ENCODE data around the gene LPP.

Gene LPP

DNA sequence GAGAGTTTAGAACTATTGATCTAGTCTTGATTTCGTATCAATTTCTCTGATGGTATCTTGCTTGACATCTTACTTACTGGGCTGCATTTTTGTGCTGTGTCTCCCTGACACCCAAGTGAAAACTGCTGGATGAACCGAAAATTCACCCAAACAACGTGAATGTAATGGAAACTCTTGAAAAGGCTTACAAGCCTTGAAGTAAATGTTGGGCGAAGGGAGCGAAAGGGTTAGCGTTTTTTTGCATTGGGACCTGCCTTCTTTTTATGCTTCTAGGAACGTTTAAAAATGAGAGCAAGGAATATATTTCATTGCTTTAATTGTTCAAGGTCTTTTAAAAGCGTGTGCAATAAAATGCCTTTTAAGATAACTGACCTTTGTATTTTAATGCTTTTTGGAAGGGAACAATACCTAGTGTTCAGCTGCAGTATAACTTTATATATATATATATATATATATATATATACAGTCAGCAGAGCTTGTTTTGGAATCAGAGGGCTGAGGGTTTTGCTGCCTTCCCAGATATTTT, 94.1 kb downstream of the LPP start:
- DNase-seq (ENCODE audit: low read depth, low spot score) = no peak

DNA sequence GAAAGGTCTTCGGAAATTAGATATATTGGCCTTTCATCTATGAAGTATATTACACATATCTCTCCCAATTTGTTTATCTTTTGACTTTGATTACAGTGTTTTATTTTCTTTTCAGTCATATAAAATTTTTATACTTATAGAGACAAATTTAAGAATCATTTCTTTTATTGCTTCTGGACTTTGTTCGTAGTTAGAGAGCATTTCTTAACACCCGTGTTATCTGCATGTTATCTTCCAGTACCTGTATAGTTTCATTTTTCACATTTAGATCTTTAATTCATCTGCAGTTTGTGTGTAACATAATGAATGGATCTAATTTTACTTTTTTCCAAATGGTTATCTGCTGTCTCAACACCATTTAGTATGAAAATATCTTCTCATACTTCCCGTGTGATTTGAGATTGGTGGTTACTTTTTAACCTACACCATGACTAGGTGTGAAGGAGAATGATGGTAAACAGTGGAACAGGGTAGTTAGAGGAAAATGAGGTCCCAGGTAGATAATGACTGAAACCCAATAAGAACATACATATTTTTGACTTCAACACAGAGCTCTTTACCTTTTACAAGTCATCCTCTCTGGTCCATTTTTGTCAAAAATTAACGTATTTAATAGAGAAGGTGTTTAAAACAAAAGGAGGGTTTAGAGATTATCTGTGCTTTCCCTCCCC, 99.3 kb downstream of the LPP start:
- no peak for DNase-seq (ENCODE audit: low read depth, low spot score)

DNA sequence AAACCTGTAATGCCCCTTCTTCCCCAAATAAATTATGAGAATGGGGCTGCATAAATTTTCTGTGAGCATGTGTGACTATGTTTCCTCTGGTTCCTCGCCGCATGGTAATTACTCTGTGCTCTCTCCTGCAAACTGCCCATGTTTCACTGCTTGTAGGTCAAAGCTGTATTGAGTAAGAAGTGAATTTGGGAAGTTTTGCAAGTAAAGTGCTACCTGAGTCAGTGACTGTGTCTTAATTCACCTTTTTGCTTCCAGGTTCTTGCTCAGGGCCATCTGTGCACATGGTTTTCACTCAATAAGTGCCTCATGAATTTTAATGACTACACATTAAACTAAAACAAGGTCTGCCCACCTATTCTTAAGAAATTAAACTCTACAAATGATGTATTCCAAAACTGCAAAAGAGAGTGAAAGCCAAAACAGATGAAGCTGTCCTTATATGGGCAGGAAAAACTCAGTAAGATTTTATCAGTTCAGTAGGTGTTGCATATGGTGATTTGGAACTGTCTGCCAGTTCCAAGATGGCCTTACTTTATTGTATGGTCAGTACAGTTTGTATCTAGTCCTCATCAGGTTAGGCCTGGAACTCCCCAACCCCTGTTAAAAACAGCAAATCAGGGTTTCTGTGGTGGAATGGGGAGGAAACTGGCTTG, 100.0 kb downstream of the LPP start:
- no peak for DNase-seq (ENCODE audit: low read depth, low spot score)

DNA sequence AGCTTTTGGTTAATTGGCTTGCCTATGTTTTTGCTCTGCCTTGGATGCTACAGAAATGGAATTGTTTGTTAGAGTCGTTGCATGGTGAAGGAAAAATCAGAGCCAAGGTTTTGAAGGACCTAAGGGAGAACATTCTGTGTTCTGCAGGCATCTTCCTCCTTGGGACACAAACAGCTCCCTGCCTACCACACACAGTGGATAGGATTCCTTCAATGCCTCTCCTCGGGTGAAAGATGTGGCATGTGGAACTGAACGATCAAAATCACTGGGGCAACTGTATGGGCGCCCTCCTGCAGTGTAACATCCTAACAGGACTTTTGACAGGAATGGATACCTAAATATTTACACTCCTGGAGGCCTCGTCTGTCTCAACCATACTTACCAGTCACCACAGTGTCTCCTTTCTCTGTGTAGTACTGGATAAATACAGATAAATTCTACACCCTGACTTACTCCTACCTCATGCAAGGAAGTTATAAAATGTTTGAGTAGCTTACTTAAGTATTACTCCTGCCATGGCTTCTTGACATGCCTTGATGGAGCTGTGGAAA, 100.6 kb downstream of the LPP start:
- DNase-seq (ENCODE audit: low read depth, low spot score) = no peak

DNA sequence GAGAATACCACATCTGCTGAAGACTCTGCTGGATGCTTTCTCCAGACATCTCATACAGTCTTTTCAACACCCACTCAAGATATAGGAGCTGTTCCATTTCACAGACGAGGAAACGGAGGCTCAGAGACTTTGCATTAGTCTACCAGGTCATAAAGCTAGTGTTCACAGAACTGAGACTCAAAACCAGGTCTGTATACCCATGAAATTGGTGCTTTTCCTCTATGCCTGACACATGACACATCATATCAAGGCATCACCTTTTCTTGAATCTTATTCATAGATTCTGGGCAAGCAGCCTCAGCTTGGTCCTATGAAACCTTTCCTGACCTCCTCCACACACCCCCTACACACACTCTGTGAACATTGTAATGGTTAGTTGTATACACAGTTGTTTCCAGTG, 101.2 kb downstream of the LPP start:
- DNase-seq (ENCODE audit: low read depth, low spot score) = no peak

DNA sequence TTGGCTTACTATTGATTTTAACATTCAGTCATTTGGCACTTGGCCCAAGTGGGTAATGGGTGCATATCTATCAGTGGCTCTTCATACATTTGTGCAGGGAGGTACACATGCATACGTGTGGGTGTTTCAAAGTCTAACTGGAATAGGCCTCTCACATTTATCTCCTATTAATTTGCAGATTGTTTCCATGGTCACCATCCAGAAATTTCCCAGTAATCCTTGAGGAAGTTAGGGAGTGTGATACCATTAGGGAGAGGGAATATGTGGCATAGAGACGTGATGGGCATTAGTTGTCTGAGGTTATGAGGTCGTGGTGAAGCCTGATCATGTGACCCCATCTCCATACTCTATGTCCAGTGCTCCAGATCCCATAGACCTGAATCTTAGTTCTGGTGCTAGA, 102.8 kb downstream of the LPP start:
- DNase-seq (ENCODE audit: low read depth, low spot score) = no peak

DNA sequence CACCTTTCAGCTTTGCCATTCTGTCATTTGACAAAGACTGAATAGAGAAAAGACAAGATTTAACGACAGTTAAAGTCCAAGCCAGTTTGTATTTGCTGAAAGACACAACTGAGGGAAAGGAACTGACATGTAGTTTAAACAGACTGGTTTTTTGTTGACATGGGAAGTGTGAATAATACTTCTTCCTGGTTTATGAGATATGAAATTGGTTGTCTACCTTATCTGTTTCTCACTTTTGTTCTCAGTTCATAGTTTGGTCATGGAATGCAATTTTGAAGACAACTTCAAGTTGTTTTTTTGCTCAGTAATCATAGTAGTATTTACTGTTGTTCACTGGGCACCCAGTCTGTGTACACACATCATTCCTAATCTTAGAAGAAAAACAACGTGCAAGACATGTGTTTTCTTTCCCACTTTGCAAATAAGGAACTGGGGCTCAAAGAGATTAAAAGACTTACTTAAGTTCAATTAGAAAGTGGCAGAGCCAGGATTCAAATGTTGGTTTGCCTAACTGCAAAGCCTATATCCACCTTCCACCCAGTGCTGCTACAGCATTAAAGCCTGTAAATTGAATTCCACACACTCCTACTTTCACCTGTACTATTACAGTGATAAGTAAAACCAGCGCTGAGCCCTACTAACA, 103.5 kb downstream of the LPP start:
- no peak for DNase-seq (ENCODE audit: low read depth, low spot score)

DNA sequence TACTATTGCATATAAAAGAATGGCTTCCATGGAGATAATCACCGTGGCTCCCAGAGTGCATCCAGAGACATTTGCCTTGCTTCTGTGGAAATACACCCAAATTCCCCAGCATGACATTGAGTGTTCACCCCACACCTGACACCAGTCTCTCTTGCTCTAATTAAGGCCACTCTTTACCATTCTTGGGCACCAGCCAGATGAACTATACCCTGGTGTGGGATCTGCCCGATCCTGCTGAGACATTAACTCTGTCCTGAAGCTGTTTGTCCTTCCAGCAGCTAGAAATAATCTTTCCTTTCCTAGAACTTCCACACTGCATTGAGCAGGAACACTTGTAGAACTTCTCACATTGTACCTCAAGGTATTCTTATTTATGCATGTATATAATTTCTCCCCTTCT, 105.2 kb downstream of the LPP start:
- DNase-seq (ENCODE audit: low read depth, low spot score) = no peak

DNA sequence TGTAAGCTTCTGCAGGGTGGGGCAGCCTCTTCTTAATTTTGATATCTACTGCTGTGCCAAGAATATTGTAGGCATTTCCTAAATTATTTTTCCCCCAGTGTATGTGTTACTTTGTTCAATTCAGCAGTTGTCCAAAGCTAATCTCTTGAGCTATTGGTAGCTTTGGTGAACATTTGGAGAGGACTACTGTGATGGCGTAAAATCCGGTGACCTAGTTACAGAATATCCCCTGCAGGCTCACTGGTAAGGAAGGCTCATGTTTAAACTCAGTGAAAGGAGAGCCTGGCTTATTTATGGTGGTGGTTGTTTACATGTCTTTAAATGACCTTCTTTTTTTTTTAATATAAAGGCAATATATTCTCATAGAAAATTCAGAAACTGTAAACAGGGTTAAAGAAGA, 105.6 kb downstream of the LPP start:
- no peak for DNase-seq (ENCODE audit: low read depth, low spot score)

DNA sequence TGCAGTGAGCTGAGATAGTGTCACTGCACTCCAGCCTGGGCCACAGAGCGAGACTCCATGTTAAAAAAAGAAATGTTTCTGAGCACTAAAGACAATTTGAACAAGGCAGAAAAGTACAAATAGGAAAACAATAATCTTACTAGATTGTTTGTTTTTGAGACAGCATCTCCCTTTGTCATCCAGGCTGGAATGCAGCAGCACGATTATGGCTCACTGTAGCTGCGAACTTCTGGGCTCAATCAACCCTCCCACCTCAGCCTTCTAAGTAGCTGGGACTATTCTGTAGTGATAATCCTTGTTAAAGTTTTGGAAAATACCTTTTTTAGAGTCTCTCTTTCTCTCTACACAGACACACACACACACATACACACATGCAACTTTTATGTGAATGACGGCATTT, 107.1 kb downstream of the LPP start:
- no peak for DNase-seq (ENCODE audit: low read depth, low spot score)

DNA sequence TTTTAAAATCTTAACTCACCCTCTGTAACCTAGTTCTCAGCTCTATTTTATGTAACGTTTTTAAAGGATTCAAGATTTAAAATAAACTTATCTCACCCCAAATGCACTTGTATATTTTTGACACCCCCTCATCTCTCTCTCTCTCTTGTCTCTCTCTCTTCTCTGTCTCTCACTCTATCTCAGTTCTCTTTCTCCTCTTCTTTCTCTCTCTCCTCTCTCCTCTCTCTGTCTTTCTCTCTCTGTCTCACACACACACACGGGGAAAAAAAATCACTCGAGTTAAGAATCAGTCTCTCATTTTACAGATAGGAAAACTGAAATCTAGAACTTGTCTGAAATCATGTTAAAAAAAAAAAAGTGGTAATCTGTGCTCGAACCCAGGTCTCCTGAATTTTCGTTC, 108.5 kb downstream of the LPP start:
- DNase-seq (ENCODE audit: low read depth, low spot score) = no peak

DNA sequence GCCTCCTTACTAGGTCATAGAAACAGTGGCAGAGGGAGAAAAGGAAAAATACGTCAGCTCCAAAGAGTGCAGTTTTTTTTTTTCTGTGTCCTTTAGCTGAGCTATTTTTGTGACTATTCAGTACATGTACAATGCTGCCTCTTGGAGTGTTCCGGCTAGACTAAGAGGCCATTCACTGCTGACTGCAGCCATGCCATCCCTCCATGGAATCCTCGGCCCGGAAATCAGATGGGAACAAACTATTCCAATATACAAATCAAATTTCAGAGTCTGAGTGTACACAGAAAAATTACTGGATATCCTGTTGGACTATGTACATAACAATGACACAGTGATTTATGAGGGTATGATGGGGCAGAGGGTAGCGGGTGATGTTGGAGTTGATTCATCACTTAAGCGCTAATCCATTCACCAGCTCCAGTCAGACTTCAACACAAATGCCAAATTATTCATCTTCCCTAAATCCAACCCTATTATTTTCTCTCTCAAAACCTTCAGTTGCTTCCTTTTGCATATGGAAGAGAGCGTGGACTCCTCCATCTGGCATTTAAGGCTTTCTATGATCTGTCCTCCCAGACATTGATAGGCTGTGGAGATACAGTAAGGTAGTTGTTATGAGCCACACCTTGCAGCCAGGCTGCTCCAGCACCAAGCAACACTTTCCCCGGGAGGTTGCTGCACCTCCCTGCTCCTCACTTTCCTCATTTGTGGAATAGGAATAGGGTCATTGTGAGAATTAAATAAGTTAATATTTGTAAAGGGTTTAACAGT, 109.1 kb downstream of the LPP start:
- no peak for DNase-seq (ENCODE audit: low read depth, low spot score)

DNA sequence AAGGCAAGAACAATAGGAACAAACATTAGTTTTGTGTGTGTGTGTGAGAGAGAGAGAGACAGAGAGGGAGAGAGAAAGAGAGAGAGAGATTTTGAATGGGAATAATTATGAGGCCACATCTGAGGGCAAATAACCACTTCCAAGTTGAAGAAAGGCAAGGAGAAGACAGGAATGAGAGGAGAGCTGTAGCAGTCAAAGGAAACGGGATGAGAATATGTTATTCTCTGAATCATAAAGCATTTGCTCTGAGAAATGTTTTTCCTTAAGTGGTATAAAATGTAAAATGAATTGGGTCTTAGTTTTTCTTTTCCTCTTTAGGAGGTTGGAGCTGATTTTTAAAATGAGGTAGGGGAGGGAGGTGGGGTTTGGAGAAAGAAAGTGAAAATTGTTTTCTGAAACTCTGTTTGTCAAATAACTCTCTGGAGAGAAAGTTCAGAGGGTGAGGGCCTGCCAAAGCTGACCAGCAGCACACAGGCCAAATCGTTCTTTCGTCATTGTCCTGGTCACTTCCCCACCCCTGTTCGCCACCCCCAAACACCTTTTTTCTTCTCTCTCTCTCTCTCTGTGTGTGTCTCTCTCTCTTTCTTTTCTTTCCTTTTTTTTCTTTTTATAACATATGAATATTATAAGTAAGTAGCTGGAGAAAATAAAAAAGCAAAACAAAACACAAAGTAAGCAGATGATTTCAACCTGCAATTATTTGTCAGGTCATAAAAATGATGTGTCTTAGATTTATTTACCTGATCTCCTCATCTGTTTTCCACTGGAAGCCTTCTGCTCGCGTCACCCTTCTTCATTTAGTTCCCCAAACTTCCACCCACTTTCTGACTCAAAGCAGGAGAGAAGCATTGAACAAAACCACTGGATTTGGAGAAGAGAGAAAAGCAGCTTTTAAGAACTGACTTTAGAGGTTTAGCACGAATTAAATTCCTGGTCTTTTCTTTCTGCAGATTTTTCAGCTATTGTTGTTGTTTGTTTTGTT, 110.6 kb downstream of the LPP start:
- DNase-seq (ENCODE audit: low read depth, low spot score) = no peak

DNA sequence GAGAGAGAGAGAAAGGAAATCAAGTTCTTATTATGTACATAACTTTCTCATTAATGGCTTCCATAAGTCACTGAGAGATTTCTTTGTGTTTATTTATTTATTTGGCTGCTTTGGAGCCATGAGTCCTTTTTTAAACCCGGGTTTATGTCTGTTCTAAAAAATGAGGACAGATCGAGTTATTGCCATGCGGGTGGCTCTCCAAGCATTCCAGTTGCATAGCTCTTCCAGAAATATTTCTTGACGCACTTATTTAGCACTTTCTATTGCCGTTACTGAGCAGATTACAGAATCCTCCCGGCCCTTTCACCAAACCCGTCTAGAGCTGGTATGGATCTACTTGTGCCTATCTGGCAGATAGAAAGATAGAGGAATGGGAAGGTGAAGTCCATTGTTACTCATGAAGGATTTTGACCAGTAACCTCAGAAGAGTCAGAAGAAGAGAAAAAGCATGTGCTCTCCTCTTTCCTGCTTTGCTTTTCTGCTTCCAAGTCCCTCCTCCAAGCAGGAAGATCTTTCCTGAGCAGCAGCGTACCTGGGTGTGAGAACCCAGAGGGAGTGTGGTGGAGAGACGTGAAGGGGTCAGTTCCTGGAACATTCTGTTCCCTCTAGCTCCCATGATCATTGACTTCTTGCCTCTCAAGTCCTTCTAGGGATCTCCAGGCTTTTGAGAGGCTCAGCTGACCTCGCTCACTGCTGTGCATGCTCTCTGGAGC, 112.8 kb downstream of the LPP start:
- DNase-seq (ENCODE audit: low read depth, low spot score) = no peak

DNA sequence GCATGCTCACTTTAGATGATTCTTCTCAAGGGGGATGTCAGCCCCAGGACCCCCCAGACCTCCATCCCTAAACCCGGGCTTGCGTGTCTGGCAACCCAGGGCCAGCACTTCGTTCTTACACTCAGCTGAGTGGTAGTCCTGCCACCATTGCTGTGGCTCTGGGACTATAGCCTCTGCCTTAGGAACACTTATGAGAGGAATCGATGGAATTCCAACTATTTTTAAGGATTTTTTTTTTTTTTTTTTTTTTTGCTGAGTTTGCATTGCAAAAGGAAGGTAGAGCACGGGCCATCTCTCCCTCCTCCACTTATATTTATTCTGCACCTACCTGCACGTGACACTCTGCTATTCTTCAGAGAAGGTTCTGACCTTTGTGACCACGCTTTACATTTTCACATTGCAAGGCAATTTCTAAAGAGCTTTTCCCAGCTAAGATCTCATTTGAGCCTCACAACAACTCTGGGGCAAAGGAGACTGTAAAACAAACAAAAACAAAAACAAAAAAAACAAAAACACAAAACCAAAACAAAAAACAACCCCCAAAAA, 113.9 kb downstream of the LPP start:
- DNase-seq (ENCODE audit: low read depth, low spot score) = no peak

DNA sequence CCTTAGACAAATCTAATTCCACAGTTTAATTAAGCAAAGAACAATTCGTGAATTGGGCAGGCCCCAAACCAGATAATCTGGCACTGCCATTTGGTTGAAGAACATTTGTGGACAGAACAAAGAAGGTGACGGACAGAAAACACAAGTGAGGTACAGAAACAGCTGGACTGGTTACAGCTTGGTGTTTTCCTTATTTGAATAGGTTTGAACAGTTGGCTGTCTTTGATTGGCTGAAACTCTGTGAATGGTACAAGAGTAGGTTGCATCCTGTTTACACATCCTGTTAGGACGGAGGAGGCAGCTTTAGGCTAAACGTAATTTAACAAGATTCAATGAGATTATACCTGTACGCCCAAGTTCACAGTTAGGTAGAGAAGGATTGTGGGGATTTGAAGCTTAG, 114.4 kb downstream of the LPP start:
- DNase-seq (ENCODE audit: low read depth, low spot score) = no peak

DNA sequence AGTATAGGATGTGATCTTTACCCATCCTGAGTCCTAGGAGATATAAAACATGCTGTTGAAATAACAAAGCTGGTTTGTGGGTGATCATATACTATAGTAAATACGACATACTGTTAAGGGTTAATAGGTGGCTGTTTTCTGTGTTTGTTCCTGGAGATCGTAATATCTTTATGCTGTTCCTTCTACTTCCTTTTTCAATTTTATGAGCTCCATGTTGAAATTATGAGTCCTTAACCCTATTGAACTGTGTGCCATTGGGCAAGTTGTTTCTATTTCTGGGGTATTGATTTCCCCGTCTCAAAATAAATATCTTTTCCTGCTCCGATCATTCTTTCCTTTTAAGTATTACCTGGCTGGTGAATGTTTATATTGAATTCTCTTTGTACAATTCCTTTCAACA, 115.1 kb downstream of the LPP start:
- no peak for DNase-seq (ENCODE audit: low read depth, low spot score)

DNA sequence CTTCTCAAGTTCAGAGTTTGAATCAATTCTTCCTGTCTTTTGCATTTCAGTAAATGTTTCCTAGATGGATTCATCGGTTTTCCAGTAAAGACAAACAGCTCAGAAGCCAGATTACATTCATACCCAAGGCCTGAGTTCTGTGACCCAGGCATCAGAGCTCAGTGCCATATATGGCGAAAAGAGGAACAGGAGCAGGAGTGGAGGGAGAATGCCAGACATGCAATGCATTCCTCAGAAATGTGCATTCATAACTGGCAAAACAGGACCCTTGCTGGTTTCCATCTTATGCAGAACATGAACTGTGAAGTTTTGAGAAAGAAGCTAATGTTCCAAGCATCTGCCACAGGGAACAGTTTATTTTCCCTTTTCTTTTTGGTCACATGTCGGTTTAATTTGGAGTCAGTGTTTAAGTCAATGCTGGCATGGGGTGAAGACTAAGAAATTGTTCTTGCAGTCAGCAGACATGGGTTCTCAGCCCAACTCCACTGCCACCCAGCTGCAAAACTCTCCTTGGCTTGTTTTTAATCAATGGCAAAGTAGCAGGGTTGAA, 116.5 kb downstream of the LPP start:
- no peak for DNase-seq (ENCODE audit: low read depth, low spot score)

DNA sequence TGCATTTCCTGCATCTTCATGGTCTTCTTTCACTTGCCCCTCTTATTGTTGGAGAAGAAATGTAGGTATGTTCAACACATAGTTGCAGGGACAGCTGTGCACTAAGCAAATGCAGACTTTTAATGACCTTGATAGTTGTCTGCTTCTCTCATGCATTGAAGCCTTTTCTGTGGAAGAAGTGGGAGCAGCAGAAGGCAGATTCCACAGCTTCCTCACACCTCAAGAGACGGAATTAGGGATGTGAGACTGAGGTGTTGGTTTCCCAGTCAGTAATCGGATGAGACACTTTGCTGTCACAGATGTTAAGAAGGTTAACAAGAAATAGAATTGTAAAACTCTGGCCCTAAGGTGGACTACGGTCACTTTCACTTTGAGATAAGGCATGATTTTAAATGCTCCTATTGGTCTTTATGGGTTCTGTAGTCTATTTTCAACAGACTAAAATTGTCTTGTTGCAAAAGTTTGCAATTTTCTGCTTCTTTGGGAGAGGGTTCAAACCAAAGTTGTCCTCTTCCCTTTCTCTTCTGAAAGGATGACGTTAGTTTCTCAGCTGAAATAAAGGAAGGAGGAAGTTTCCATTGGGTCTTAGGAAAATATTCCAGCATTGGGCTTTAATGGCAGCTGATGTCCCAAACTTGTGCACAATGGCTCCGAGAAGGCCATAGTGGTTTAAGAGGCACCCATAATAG, 117.4 kb downstream of the LPP start:
- no peak for DNase-seq (ENCODE audit: low read depth, low spot score)

Measured in activated naive CD8-positive, alpha-beta T cell treated with anti-CD3 and anti-CD28 coated beads, Interleukin-2, amount 50 U/mL, for 16 hours (primary cell).